HG03469 (cell line): ENCODE results near the gene HOXC10.

Source experiments
- ATAC-seq: cut with Tn5 transposase; IDR thresholded peaks from one replicate; pipeline ENCODE4 v1.9.1; 2021; ENCODE audit warnings: mild to moderate bottlenecking, moderate library complexity, moderate number of reproducible peaks; ENCODE audit not compliant: unreplicated experiment

Gene HOXC10

GRCh38 chr12:54014377-54015017 lies 29.6 kb downstream of the HOXC10 start:
- ATAC-seq = no peak

- ATAC-seq = no peak
Measured at GRCh38 chr12:54015018-54015931, 30.3 kb downstream of the HOXC10 start.

GRCh38 chr12:54016051-54016450 lies 31.1 kb downstream of the HOXC10 start:
- no peak for ATAC-seq

- ATAC-seq = no peak
Measured at GRCh38 chr12:54016478-54016964, 31.6 kb downstream of the HOXC10 start.

GRCh38 chr12:54017027-54017788 lies 32.3 kb downstream of the HOXC10 start:
- no peak for ATAC-seq

GRCh38 chr12:54017878-54018467 lies 33.0 kb downstream of the HOXC10 start:
- peak; percentile 69 for ATAC-seq

- ATAC-seq = no peak
Measured at GRCh38 chr12:54018468-54018984, 33.6 kb downstream of the HOXC10 start.

GRCh38 chr12:54019091-54019811 lies 34.3 kb downstream of the HOXC10 start:
- ATAC-seq = no peak

GRCh38 chr12:54019924-54020590 lies 35.1 kb downstream of the HOXC10 start:
- no peak for ATAC-seq

GRCh38 chr12:54020591-54021405 lies 35.9 kb downstream of the HOXC10 start:
- no peak for ATAC-seq

- no peak for ATAC-seq
Measured at GRCh38 chr12:54021432-54022013, 36.6 kb downstream of the HOXC10 start.

GRCh38 chr12:54022960-54023884 lies 38.3 kb downstream of the HOXC10 start:
- no peak for ATAC-seq

GRCh38 chr12:54024127-54024526 lies 39.2 kb downstream of the HOXC10 start:
- no peak for ATAC-seq

GRCh38 chr12:54024581-54025305 lies 39.8 kb downstream of the HOXC10 start:
- ATAC-seq = no peak

- ATAC-seq = no peak
Measured at GRCh38 chr12:54025499-54026405, 40.8 kb downstream of the HOXC10 start.
